Esophagus muscularis mucosa (tissue), 4 donors: Measurements from ENCODE around the gene DMRT3.

Experiments
- EP300 ChIP-seq: sonication (generic); formaldehyde crosslinking; IDR thresholded peaks from one replicate; pipeline ENCODE4 v1.6.1; 2017; ENCODE audit warnings: antibody characterized with exemption
- POLR2A ChIP-seq: fragments of 450-650 bp; IDR thresholded peaks from one replicate; pipeline ENCODE4 v1.6.1; 2017; ENCODE audit warnings: antibody characterized with exemption, moderate library complexity, mild to moderate bottlenecking, low read depth
- POLR2AphosphoS5 ChIP-seq, 2 donors: sonication (generic); formaldehyde crosslinking; IDR thresholded peaks; one replicate each; pipeline ENCODE4 v1.6.1; 2017; ENCODE audit warnings: antibody characterized with exemption in 2 of 2
- TF ChIP-seq, protein P1 (sequence below), 3 experiments: fragments of 200-600 bp in 2 of 3; fragments of 450-650 bp in 1 of 3; sonication (generic) in 2 of 3; IDR thresholded peaks; one replicate each; pipeline ENCODE4 v1.5.1; 2017 to 2019; ENCODE audit warnings: antibody characterized with exemption in 3 of 3, mild to moderate bottlenecking in 2 of 3, moderate library complexity in 1 of 3

GRCh38 chr9:1039589-1039988 lies 63.1 kb downstream of the DMRT3 start:
- TF ChIP-seq POLR2AphosphoS5 (IDR thresholded peaks at IDR 0.05) (no peak), POLR2A (no peak), EP300 (no peak)
- TF ChIP-seq, protein P1, sequence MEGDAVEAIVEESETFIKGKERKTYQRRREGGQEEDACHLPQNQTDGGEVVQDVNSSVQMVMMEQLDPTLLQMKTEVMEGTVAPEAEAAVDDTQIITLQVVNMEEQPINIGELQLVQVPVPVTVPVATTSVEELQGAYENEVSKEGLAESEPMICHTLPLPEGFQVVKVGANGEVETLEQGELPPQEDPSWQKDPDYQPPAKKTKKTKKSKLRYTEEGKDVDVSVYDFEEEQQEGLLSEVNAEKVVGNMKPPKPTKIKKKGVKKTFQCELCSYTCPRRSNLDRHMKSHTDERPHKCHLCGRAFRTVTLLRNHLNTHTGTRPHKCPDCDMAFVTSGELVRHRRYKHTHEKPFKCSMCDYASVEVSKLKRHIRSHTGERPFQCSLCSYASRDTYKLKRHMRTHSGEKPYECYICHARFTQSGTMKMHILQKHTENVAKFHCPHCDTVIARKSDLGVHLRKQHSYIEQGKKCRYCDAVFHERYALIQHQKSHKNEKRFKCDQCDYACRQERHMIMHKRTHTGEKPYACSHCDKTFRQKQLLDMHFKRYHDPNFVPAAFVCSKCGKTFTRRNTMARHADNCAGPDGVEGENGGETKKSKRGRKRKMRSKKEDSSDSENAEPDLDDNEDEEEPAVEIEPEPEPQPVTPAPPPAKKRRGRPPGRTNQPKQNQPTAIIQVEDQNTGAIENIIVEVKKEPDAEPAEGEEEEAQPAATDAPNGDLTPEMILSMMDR (IDR thresholded peaks at IDR 0.05), result no peak
